Measurements from ENCODE around the gene MYNN. TPM values are rescaled to one million over a fixed set of nuclear protein-coding genes. Genes with fewer than 3 reads are reported as not detected.

MYNN gene
- total RNA-seq, 1 experiment from 2014 or later: 18.2 TPM

GRCh38 chr3:169744366-169745054, 28.7 kb upstream of the MYNN start:
- TF ChIP-seq EZH2 (IDR thresholded peaks at IDR 0.05; ENCODE audit: low read depth) (no peak), CTCF (conservative IDR thresholded peaks at IDR 0.05) (peak; percentile 70)
- no TSS peak for BruUV-seq (replicated peaks)
- Histone ChIP-seq H3K4me3 (no peak overlapping the region), H3F3A (ENCODE audit: insufficient read depth, low read depth) (no peaks in the 10 kb centered on the region), H3K4me2 (no peak overlapping the region), H2AFZ (no peak overlapping the region), H3K9me3 (ENCODE audit: insufficient read depth, low read depth) (no peaks in the 10 kb centered on the region), H3K4me1 (replicated peaks; ENCODE audit: insufficient read depth) (no peaks in the 10 kb centered on the region), H3K27me3 (ENCODE audit: insufficient read depth, low read depth) (no peaks in the 10 kb centered on the region; the same call in 1 of the 2 replicates), H3K36me3 (ENCODE audit: low read depth) (no peaks in the 10 kb centered on the region), H3K27ac (no peak overlapping the region), H3K9me2 (ENCODE audit: insufficient read depth) (no peaks in the 10 kb centered on the region), H4K20me1 (ENCODE audit: insufficient read depth) (no peaks in the 10 kb centered on the region), H3K79me2 (ENCODE audit: low read depth) (no peaks in the 10 kb centered on the region)
- DNase-seq: no peak
- POLR2A ChIA-PET (ENCODE audit: unreplicated experiment): interaction anchor here (0.5 kb wide), 1 partner anchor 423 kb away, joined by 11 read pairs; no protein-coding TSS in a partner anchor
- CTCF ChIA-PET: interaction anchor here (0.8 kb wide), 1 partner anchor 10 kb away, joined by 3 read pairs; no protein-coding TSS in a partner anchor
- intact Hi-C loops (cut with micrococcal nuclease; ENCODE audit: unreplicated experiment): loop anchor here (1.0 to 10.0 kb wide), 9 partner anchors 76 to 1533 kb away; no protein-coding TSS in a partner anchor

- ChIA-PET POLR2A (ENCODE audit: unreplicated experiment) (no interaction called here), CTCF (interaction anchor here (0.6 kb wide), 1 partner anchor 522 kb away, joined by 4 read pairs; no protein-coding TSS in a partner anchor)
- no peak overlapping the region for H3K4me2 ChIP-seq
- H4K20me1 ChIP-seq (ENCODE audit: insufficient read depth): no peaks in the 10 kb centered on the region
- H3K4me3 ChIP-seq: no peak overlapping the region
- H3K27me3 ChIP-seq (ENCODE audit: insufficient read depth, low read depth): no peaks in the 10 kb centered on the region; the same call in 1 of the 2 replicates
- H2AFZ ChIP-seq: no peak overlapping the region
- no peaks in the 10 kb centered on the region for H3F3A ChIP-seq (ENCODE audit: insufficient read depth, low read depth)
- no peak for TF ChIP-seq EZH2 (IDR thresholded peaks at IDR 0.05; ENCODE audit: low read depth)
- no peaks in the 10 kb centered on the region for H3K36me3 ChIP-seq (ENCODE audit: low read depth)
- no peaks in the 10 kb centered on the region for H3K9me2 ChIP-seq (ENCODE audit: insufficient read depth)
- H3K79me2 ChIP-seq (ENCODE audit: low read depth): no peaks in the 10 kb centered on the region
- H3K9me3 ChIP-seq (ENCODE audit: insufficient read depth, low read depth): no peaks in the 10 kb centered on the region
- no peaks in the 10 kb centered on the region for H3K4me1 ChIP-seq (replicated peaks; ENCODE audit: insufficient read depth)
- H3K27ac ChIP-seq: no peak overlapping the region
- BruUV-seq (replicated peaks): no TSS peak
- intact Hi-C loops (cut with micrococcal nuclease; ENCODE audit: unreplicated experiment): loop anchor here (10.0 kb wide), 2 partner anchors 702 to 792 kb away; no protein-coding TSS in a partner anchor
- DNase-seq: no peak
Measured at GRCh38 chr3:169746924-169747323, 26.3 kb upstream of the MYNN start.

- Histone ChIP-seq H3K36me3 (ENCODE audit: low read depth) (no peaks in the 10 kb centered on the region), H3K9me3 (ENCODE audit: insufficient read depth, low read depth) (no peaks in the 10 kb centered on the region), H4K20me1 (ENCODE audit: insufficient read depth) (no peaks in the 10 kb centered on the region), H3K4me2 (no peak overlapping the region), H3K9me2 (ENCODE audit: insufficient read depth) (no peaks in the 10 kb centered on the region), H3K79me2 (ENCODE audit: low read depth) (no peaks in the 10 kb centered on the region), H3K27ac (no peak overlapping the region), H3K4me3 (no peak overlapping the region), H2AFZ (no peak overlapping the region), H3F3A (ENCODE audit: insufficient read depth, low read depth) (no peaks in the 10 kb centered on the region), H3K27me3 (ENCODE audit: insufficient read depth, low read depth) (no peaks in the 10 kb centered on the region; the same call in 1 of the 2 replicates), H3K4me1 (replicated peaks; ENCODE audit: insufficient read depth) (no peaks in the 10 kb centered on the region)
- DNase-seq: no peak
- TF ChIP-seq CTCF (conservative IDR thresholded peaks at IDR 0.05): no peak
- no peak for TF ChIP-seq EZH2 (IDR thresholded peaks at IDR 0.05; ENCODE audit: low read depth)
- ChIA-PET POLR2A (ENCODE audit: unreplicated experiment) (no interaction called here), CTCF (interaction anchor here (0.6 kb wide), 1 partner anchor 10 kb away, joined by 4 read pairs; no protein-coding TSS in a partner anchor)
- BruUV-seq (replicated peaks): no TSS peak
- intact Hi-C loops (cut with micrococcal nuclease; ENCODE audit: unreplicated experiment): loop anchor here (10.0 kb wide), 2 partner anchors 704 to 794 kb away; no protein-coding TSS in a partner anchor
Measured at GRCh38 chr3:169748670-169749069, 24.5 kb upstream of the MYNN start.
